Measurements from ENCODE around the gene EFCAB6. TPM values are rescaled to one million over a fixed set of nuclear protein-coding genes. Genes with fewer than 3 reads are reported as not detected.

Gene EFCAB6
- total and polyA plus RNA-seq, 9 of the 15 experiments (the other 6 are each of a cell fraction or from before 2014, with no cell fraction given) = 0.06 TPM; not detected in 8

DNA sequence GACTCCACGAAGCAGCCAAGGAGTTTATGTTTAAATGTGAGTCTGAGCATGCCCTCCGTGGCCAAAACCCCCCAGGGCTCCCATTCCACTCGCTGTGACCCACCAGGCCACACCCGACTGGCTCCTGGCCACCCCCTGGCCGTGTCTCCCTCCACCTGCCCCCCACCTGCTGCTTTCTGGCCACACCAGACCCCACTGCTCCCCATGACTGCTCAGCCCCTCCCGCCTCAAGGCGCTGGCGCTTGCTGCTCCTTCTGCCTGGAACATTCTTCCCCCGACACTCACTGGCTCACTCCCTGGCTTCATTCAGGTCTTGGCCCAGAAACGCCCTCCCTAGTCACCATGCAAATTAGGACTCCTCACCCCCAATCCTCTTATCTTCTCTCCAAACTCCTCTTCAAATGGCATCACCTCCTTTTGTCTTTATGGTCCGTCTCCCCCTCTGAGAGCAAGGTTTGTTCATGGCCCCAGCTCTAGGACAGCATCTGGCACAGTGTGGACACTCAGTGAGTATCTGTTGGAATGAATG lies 72.2 kb downstream of the EFCAB6 start (continued):
- no peak for TF ChIP-seq XRCC5 (IDR thresholded peaks at IDR 0.05; ENCODE audit: low read depth, low read length)
- no peak for TF ChIP-seq GABPA (tag; conservative IDR thresholded peaks at IDR 0.05; ENCODE audit: low read depth)
- TF ChIP-seq RBM22 (IDR thresholded peaks at IDR 0.05; ENCODE audit: low read depth, low read length, poor library complexity, severe bottlenecking) = no peak

DNA sequence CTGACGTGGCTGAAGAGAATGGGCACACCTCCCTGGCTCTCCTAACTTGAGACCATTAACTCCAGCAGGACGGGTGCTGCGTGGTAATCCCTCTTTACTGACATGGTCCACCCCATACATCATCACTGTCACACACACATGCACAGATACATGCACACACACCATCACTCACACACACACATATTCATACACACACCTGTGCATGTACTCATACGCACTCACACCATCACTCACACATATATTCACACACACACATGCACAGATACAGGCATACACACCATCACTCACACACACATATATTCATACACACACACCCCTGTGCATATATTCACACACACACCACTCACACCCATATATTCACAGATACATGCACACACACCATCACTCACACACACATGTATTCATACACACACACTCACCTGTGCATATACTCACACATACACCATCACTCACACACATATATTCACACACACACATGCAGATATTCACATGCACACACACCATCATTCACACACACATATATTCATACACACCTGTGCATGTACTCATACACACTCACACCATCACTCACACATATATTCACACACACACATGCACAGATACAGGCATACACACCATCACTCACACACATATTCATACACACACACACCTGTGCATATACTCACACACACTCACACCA lies 74.8 kb downstream of the EFCAB6 start:
- H3K9me1 ChIP-seq (ENCODE audit: control insufficient read depth, insufficient read depth, low read length) = no peaks in the 10 kb centered on the region
- in situ Hi-C loops (cut with MboI) (no loop called here), intact Hi-C loops (cut with micrococcal nuclease) (no loop called here)
- peaks cover 0 to 8% of the 10 kb centered on the region in 2 experiments; a peak in 1 of 5 replicates for H3K27me3 ChIP-seq (ENCODE audit: control insufficient read depth in 2 of 2, insufficient read depth in 2 of 2, low read length in 2 of 2)
- ATAC-seq = no peak
- H3K79me2 ChIP-seq (ENCODE audit: control insufficient read depth, insufficient read depth, low read length) = no peaks in the 10 kb centered on the region
- no peak overlapping the region for H3K4me3 ChIP-seq
- H3K4me1 ChIP-seq (replicated peaks in 1 of 2; ENCODE audit: control insufficient read depth in 2 of 2, insufficient read depth in 2 of 2, low read length in 2 of 2) = no peaks in the 10 kb centered on the region
- no peak overlapping the region for H3K4me2 ChIP-seq (ENCODE audit: insufficient read depth, low read length)
- ChIA-PET POLR2A (no interaction called here), CTCF (ENCODE audit: low intra/inter-chr PET ratio) (no interaction called here)
- H3K27ac ChIP-seq (ENCODE audit: extremely low read depth, low read depth, low read length) = no peak overlapping the region
- no peak for FAIRE-seq
- no TSS peak for BruUV-seq (replicated peaks)
- WGBS (ENCODE audit: insufficient coverage, low coverage, missing lambda C conversion rate) = 3% methylated on average over 4 of the region's 4 CpGs
- H3K9ac ChIP-seq (ENCODE audit: insufficient read depth in 1 of 2, low read depth in 2 of 2, low read length in 2 of 2) = no peak overlapping the region
- no peaks in the 10 kb centered on the region for H3K36me3 ChIP-seq (ENCODE audit: control insufficient read depth, insufficient read depth, low read length)
- DNase-seq (ENCODE audit: extremely low read depth in 1 of 4, low spot score in 3 of 4) = no peak
- no peaks in the 10 kb centered on the region; the same call in 1 of the 2 replicates for H3K9me3 ChIP-seq (replicated peaks; ENCODE audit: control insufficient read depth, insufficient read depth, low read depth, low read length)
- H2AFZ ChIP-seq (ENCODE audit: low read depth, low read length) = no peak overlapping the region
- no peaks in the 10 kb centered on the region for H4K20me1 ChIP-seq (replicated peaks; ENCODE audit: control insufficient read depth, insufficient read depth, low read length)
- TF ChIP-seq, protein P1, sequence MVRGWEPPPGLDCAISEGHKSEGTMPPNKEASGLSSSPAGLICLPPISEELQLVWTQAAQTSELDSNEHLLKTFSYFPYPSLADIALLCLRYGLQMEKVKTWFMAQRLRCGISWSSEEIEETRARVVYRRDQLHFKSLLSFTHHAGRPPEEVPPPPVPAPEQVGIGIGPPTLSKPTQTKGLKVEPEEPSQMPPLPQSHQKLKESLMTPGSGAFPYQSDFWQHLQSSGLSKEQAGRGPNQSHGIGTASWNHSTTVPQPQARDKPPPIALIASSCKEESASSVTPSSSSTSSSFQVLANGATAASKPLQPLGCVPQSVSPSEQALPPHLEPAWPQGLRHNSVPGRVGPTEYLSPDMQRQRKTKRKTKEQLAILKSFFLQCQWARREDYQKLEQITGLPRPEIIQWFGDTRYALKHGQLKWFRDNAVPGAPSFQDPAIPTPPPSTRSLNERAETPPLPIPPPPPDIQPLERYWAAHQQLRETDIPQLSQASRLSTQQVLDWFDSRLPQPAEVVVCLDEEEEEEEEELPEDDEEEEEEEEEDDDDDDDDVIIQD (CRISPR knock-in tag; IDR thresholded peaks at IDR 0.05) = no peak
- TF ChIP-seq, protein P2, sequence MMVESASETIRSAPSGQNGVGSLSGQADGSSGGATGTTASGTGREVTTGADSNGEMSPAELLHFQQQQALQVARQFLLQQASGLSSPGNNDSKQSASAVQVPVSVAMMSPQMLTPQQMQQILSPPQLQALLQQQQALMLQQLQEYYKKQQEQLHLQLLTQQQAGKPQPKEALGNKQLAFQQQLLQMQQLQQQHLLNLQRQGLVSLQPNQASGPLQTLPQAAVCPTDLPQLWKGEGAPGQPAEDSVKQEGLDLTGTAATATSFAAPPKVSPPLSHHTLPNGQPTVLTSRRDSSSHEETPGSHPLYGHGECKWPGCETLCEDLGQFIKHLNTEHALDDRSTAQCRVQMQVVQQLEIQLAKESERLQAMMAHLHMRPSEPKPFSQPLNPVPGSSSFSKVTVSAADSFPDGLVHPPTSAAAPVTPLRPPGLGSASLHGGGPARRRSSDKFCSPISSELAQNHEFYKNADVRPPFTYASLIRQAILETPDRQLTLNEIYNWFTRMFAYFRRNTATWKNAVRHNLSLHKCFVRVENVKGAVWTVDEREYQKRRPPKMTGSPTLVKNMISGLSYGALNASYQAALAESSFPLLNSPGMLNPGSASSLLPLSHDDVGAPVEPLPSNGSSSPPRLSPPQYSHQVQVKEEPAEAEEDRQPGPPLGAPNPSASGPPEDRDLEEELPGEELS (CRISPR knock-in tag; IDR thresholded peaks at IDR 0.05; ENCODE audit: borderline replicate concordance) = no peak
- TF ChIP-seq, protein P3, sequence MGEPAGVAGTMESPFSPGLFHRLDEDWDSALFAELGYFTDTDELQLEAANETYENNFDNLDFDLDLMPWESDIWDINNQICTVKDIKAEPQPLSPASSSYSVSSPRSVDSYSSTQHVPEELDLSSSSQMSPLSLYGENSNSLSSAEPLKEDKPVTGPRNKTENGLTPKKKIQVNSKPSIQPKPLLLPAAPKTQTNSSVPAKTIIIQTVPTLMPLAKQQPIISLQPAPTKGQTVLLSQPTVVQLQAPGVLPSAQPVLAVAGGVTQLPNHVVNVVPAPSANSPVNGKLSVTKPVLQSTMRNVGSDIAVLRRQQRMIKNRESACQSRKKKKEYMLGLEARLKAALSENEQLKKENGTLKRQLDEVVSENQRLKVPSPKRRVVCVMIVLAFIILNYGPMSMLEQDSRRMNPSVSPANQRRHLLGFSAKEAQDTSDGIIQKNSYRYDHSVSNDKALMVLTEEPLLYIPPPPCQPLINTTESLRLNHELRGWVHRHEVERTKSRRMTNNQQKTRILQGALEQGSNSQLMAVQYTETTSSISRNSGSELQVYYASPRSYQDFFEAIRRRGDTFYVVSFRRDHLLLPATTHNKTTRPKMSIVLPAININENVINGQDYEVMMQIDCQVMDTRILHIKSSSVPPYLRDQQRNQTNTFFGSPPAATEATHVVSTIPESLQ (CRISPR knock-in tag; IDR thresholded peaks at IDR 0.05) = no peak
- TF ChIP-seq, protein P4, sequence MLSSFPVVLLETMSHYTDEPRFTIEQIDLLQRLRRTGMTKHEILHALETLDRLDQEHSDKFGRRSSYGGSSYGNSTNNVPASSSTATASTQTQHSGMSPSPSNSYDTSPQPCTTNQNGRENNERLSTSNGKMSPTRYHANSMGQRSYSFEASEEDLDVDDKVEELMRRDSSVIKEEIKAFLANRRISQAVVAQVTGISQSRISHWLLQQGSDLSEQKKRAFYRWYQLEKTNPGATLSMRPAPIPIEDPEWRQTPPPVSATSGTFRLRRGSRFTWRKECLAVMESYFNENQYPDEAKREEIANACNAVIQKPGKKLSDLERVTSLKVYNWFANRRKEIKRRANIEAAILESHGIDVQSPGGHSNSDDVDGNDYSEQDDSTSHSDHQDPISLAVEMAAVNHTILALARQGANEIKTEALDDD (IDR thresholded peaks at IDR 0.05) = no peak
- no peak for TF ChIP-seq NFRKB (IDR thresholded peaks at IDR 0.05; ENCODE audit: low read depth)
- no peak for TF ChIP-seq SMARCC2 (IDR thresholded peaks at IDR 0.05; ENCODE audit: low read depth)
- TF ChIP-seq SRSF7 (optimal IDR thresholded peaks at IDR 0.05; ENCODE audit: low read depth, low read length) = no peak
- TF ChIP-seq BMI1 (IDR thresholded peaks at IDR 0.05; ENCODE audit: low read length) = no peak
- no peak for TF ChIP-seq PCBP2 (IDR thresholded peaks at IDR 0.05; ENCODE audit: low read depth, low read length, poor library complexity, severe bottlenecking)
- no peak for TF ChIP-seq PURB (CRISPR knock-in tag; IDR thresholded peaks at IDR 0.05; ENCODE audit: low read depth)
- no peak for TF ChIP-seq MAFG (tag; conservative IDR thresholded peaks at IDR 0.05)

All from K562 (cell line).